ENCODE measurements around the gene TTYH2. TPM values are rescaled to one million over a fixed set of nuclear protein-coding genes. Genes with fewer than 3 reads are reported as not detected.

TTYH2 gene
- total RNA-seq, result 2.5 and 5.2 TPM in 2 replicates

DNA sequence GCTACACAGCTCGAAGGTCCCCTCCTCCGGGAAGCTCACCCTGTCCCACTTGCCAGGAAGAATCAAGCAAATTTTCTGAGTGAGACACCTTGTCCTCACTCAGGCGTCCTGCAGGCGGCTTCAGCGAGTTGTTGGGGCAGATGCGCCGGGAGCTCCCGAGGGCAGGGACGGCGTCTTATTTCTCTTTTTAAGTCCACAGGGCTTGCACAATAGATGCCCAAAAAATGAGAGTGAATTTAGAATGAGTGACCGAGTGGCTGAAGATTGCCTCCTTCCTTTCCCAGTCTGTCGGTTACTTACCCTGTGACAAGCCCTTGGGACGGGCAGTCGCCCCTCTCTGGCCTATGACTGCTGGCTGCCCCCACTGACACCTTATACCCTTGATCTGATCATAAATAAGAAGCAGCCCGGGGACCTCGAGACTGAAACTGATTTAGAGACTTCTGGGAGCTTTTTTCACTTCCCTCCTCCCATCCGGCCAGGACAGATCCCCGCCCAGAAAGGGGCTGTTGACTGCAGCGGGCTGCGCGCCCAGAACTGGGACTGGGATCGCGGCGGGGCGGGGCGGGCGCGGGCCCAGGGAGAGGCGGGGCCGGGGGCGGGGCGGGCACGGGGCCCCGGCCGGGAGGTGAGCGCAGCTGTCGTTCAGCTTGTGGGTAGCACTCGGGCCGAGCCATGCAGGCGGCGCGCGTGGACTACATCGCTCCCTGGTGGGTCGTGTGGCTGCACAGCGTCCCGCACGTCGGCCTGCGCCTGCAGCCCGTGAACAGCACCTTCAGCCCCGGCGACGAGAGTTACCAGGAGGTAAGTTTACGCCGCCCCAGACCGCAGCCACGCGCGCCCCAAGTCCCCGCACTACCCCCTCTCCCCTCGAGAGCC, at the start of gene TTYH2:
TTYH2 (plus strand) TSS at position 659 of the 879 bp plus-strand sequence; CDS start at position 676, 17 bp downstream.

DNA sequence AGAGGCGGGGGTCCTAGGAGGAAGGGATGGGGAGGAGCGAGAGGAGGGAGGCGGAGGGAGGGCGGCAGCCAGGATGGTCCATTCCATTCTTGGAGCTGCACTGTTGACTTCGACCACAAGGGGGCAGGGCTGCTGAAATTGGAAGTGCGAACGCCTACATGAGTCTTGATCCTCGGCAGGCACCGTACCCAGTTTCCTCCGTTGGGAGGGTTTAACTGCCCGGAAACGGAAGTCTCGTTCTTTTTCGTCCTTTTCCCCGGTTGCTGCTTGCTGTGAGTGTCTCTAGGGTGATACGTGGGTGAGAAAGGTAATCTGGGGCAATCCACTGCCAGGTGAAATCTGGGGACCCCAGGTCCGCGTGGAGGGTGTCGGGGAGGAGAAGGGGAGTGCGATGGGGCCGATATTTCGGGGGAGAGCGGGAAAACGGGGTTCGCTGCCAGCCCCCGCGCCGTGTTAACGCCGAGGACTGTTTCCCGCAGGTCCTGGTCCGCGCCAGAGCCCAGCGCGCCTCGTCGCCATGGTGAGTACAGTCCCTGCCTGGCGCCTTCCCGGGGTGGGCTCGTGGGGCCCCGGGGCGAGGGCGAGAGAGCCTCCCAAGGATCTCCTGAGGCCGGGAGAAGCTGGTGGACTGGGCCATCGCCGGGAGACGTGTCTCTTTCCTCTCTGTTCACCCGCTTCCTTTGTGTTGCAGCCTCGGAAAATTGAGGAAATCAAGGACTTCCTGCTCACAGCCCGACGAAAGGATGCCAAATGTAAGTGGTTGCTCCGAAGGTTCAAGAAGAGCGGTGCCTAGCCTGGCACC, 9.7 kb upstream of the TTYH2 start, which contains the start of gene RPL38:
RPL38 (plus strand) TSS at position 240 of the 802 bp plus-strand sequence; CDS start at position 518, 278 bp downstream.

GRCh38 chr17:74274060-74274708, 60.8 kb downstream of the TTYH2 start, which contains the start of gene DNAI2:
TSS of gene DNAI2 (plus strand) at chr17:74274234. CDS start at chr17:74281818, 7,584 bp downstream.

Other genes starting within 250 kb of the TTYH2 start
- 294 and 362 TPM in 2 replicates for gene RPL38, start 9.9 kb upstream of the TTYH2 start, total RNA-seq
- gene DNAI2, start 60.7 kb downstream of the TTYH2 start, total RNA-seq, result not detected in 2 replicates
- gene KIF19, start 112.7 kb downstream of the TTYH2 start, total RNA-seq, result not detected in 2 replicates
- gene BTBD17, start 148.3 kb downstream of the TTYH2 start, total RNA-seq, result not detected in 2 replicates
- gene GPR142, start 153.9 kb downstream of the TTYH2 start, total RNA-seq, result not detected in 2 replicates
- gene GPRC5C, start 218.5 kb downstream of the TTYH2 start, total RNA-seq, result 1.3 and 1.6 TPM in 2 replicates

All from bronchus fibroblast of lung (primary cell).